Adrenal gland (tissue), 5 donors: Measurements from ENCODE around the gene AKR1C8.

ENCODE experiments used
- POLR2A ChIP-seq, 2 donors: fragments of 450-650 bp; IDR thresholded peaks; one replicate each; pipeline ENCODE4 v1.6.1; 2017; ENCODE audit warnings: antibody characterized with exemption in 2 of 2, mild to moderate bottlenecking in 2 of 2, moderate library complexity in 1 of 2
- TF ChIP-seq, protein P1 (sequence below), 6 experiments: fragments of 450-650 bp in 4 of 6; fragments of 200-600 bp in 2 of 6; sonication (generic) in 1 of 6; IDR thresholded peaks; 1 replicate in 5 of 6; 2 replicates in 1 of 6; pipeline versions ENCODE4 v1.5.1 to v1.8.0; 2016 to 2021; ENCODE audit warnings: antibody characterized with exemption in 6 of 6, mild to moderate bottlenecking in 2 of 6, moderate library complexity in 1 of 6
- donor health status: DM: no; HTN: no; CAD: no.

DNA sequence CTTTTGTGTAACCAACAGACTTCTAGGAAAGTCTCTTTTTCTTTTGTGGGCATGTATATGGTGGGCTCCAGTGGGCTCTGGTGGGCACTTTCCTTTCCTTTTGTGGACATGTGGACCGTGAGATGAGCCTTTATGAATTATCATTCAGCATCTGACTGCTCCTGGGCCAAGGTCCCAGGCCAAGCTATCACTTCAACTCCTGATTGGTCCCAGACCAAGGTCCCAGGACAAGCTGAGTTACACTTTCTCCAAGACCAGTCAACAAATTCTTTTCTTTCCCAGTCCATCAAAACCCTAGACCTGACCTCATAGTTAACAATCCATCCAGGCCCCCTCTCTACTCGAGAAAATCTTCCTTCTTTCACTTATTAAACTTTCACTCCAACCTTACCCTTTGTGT, 1.0 kb downstream of the AKR1C8 start:
- TF ChIP-seq, protein P1, sequence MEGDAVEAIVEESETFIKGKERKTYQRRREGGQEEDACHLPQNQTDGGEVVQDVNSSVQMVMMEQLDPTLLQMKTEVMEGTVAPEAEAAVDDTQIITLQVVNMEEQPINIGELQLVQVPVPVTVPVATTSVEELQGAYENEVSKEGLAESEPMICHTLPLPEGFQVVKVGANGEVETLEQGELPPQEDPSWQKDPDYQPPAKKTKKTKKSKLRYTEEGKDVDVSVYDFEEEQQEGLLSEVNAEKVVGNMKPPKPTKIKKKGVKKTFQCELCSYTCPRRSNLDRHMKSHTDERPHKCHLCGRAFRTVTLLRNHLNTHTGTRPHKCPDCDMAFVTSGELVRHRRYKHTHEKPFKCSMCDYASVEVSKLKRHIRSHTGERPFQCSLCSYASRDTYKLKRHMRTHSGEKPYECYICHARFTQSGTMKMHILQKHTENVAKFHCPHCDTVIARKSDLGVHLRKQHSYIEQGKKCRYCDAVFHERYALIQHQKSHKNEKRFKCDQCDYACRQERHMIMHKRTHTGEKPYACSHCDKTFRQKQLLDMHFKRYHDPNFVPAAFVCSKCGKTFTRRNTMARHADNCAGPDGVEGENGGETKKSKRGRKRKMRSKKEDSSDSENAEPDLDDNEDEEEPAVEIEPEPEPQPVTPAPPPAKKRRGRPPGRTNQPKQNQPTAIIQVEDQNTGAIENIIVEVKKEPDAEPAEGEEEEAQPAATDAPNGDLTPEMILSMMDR (IDR thresholded peaks at IDR 0.05), result no peak
- no peak for TF ChIP-seq POLR2A (IDR thresholded peaks at IDR 0.05)
